GM23338 (cell line): ENCODE measurements around the gene RHOH. TPM values are rescaled to one million over a fixed set of nuclear protein-coding genes. Genes with fewer than 3 reads are reported as not detected.

Experiments
- ATAC-seq: fragments of 200-7000 bp; cut with Tn5 transposase; 3 replicates; pipeline ENCODE4 v1.9.1; 2020
- DNase-seq: peaks from one replicate; pipeline ENCODE4 v3.0.0-alpha.2; 2015; ENCODE audit warnings: low spot score
- H2AFZ ChIP-seq: fragments of 200-600 bp; sonication (generic); 2 replicates; pipeline ENCODE4 v1.8.0; 2016; ENCODE audit warnings: antibody characterized with exemption, mild to moderate bottlenecking, moderate library complexity
- H3F3A ChIP-seq: fragments of 200-600 bp; sonication (generic); replicated peaks from 2 replicates; pipeline ENCODE4 v1.8.0; 2017; ENCODE audit warnings: antibody characterized with exemption, mixed run types, low read depth
- H3K27ac ChIP-seq: fragments of 200-600 bp; sonication (generic); 2 replicates; pipeline ENCODE4 v1.6.1; 2016; ENCODE audit warnings: low read depth
- H3K27me3 ChIP-seq: fragments of 200-600 bp; sonication (generic); 2 replicates; pipeline ENCODE4 v1.8.0; 2016; ENCODE audit warnings: mild to moderate bottlenecking, mixed run types, moderate library complexity; ENCODE audit not compliant: insufficient read depth
- H3K36me3 ChIP-seq: fragments of 200-600 bp; sonication (generic); 2 replicates; pipeline ENCODE4 v1.8.0; 2016; ENCODE audit warnings: mild to moderate bottlenecking; ENCODE audit not compliant: insufficient read depth
- H3K4me1 ChIP-seq: fragments of 200-600 bp; sonication (generic); 2 replicates; pipeline ENCODE4 v1.8.0; 2016; ENCODE audit warnings: mild to moderate bottlenecking, moderate library complexity; ENCODE audit not compliant: insufficient read depth
- H3K4me2 ChIP-seq: fragments of 200-600 bp; sonication (generic); 2 replicates; pipeline ENCODE4 v1.7.1; 2017; ENCODE audit warnings: mixed run types
- H3K4me3 ChIP-seq: fragments of 200-600 bp; sonication (generic); 2 replicates; pipeline ENCODE4 v1.6.1; 2016; ENCODE audit warnings: mixed run types
- H3K79me2 ChIP-seq: fragments of 200-600 bp; sonication (generic); replicated peaks from 2 replicates; pipeline ENCODE4 v1.8.0; 2017; ENCODE audit warnings: mild to moderate bottlenecking; ENCODE audit not compliant: insufficient read depth
- H3K9me2 ChIP-seq: fragments of 200-600 bp; sonication (generic); 2 replicates; pipeline ENCODE4 v1.8.0; 2017; ENCODE audit not compliant: insufficient read depth
- H4K20me1 ChIP-seq: fragments of 200-600 bp; sonication (generic); replicated peaks from 2 replicates; pipeline ENCODE4 v1.8.0; 2017; ENCODE audit warnings: mild to moderate bottlenecking; ENCODE audit not compliant: insufficient read depth
- H3K27ac Mint-ChIP-seq: 2 replicates; pipeline ENCODE4 v1.8.0; 2020; ENCODE audit warnings: inconsistent platforms, mild to moderate bottlenecking, moderate library complexity, mixed read lengths
- H3K27me3 Mint-ChIP-seq: 3 replicates; pipeline ENCODE4 v1.8.0; 2022; ENCODE audit warnings: low read depth, mild to moderate bottlenecking, moderate library complexity, mixed read lengths, inconsistent platforms; ENCODE audit not compliant: insufficient read depth, poor library complexity
- H3K36me3 Mint-ChIP-seq: 3 replicates; pipeline ENCODE4 v1.8.0; 2021; ENCODE audit warnings: low read depth, mild to moderate bottlenecking, inconsistent platforms, moderate library complexity, mixed read lengths
- H3K4me1 Mint-ChIP-seq: 3 replicates; pipeline ENCODE4 v1.8.0; 2020; ENCODE audit warnings: mild to moderate bottlenecking, inconsistent platforms, mixed read lengths
- H3K4me3 Mint-ChIP-seq: 3 replicates; pipeline ENCODE4 v1.8.0; 2021; ENCODE audit warnings: moderate library complexity, mild to moderate bottlenecking, inconsistent platforms, mixed read lengths
- H3K9me3 Mint-ChIP-seq: 3 replicates; pipeline ENCODE4 v1.8.0; 2020; ENCODE audit warnings: moderate library complexity, mild to moderate bottlenecking, inconsistent platforms, mixed read lengths
- CREB1 ChIP-seq: fragments of 250-450 bp; sonication (Bioruptor Pico); IDR thresholded peaks from 2 replicates; pipeline ENCODE4 v1.5.0; 2020; ENCODE audit warnings: low read depth, mild to moderate bottlenecking, moderate library complexity
- EZH2 ChIP-seq: fragments of 200-600 bp; sonication (generic); IDR thresholded peaks from one replicate; pipeline ENCODE4 v1.8.0; 2017; ENCODE audit warnings: antibody characterized with exemption, mild to moderate bottlenecking, low read depth; ENCODE audit not compliant: unreplicated experiment
- EZH2phosphoT487 ChIP-seq: fragments of 200-600 bp; sonication (generic); IDR thresholded peaks from one replicate; pipeline ENCODE4 v1.8.1; 2018; ENCODE audit warnings: antibody characterized with exemption; ENCODE audit not compliant: unreplicated experiment
- JUNB ChIP-seq: IDR thresholded peaks from one replicate; pipeline ENCODE4 v1.6.1; 2016; ENCODE audit warnings: antibody characterized with exemption; ENCODE audit not compliant: unreplicated experiment
- NANOG ChIP-seq: IDR thresholded peaks from 2 replicates; pipeline ENCODE4 v1.6.1; 2016; ENCODE audit warnings: antibody characterized with exemption, borderline replicate concordance
- POLR2AphosphoS5 ChIP-seq: IDR thresholded peaks from 2 replicates; pipeline ENCODE4 v1.6.1; 2016; ENCODE audit warnings: antibody characterized with exemption, low read depth
- STAT1 ChIP-seq: IDR thresholded peaks from one replicate; pipeline ENCODE4 v1.6.1; 2016; ENCODE audit warnings: antibody characterized with exemption; ENCODE audit not compliant: unreplicated experiment
- ZNF114 ChIP-seq: fragments of 250-450 bp; sonication (Bioruptor Pico); IDR thresholded peaks from 2 replicates; pipeline ENCODE4 v1.5.0; 2020; ENCODE audit warnings: mild to moderate bottlenecking, moderate library complexity
- ZNF331 ChIP-seq: fragments of 250-450 bp; sonication (Bioruptor Pico); IDR thresholded peaks from 2 replicates; pipeline ENCODE4 v1.5.0; 2020; ENCODE audit warnings: low read depth, mild to moderate bottlenecking, moderate library complexity
- polyA plus RNA-seq: library from polyadenylated mRNA; unstranded; fragments of >200 nt; fragmentation: Nextera tagmentation; extraction: Ambion mirVana; gene quantifications from 2 replicates; pipeline ENCODE4 v1.2.1, GENCODE V29; 2016
- total RNA-seq: library from RNA; depleted of rRNA; stranded (reverse); fragments of >200 nt; shearing (Covaris generic); gene quantifications from 2 replicates; pipeline ENCODE4 v1.2.3, GENCODE V29; 2014
- TF ChIP-seq, protein P1 (sequence below), 2 experiments: fragments of 200-600 bp in 1 of 2; sonication (generic) in 1 of 2; conservative IDR thresholded peaks; 2 replicates each; pipeline versions ENCODE4 v1.5.1 to v1.6.1; 2016 to 2017; ENCODE audit warnings: antibody characterized with exemption in 2 of 2, low read depth in 2 of 2, mild to moderate bottlenecking in 2 of 2, moderate library complexity in 1 of 2
- TF ChIP-seq, protein P2 (sequence below): fragments of 250-450 bp; sonication (Bioruptor Pico); IDR thresholded peaks from 2 replicates; pipeline ENCODE4 v1.5.0; 2020; ENCODE audit warnings: mild to moderate bottlenecking, moderate library complexity
- TF ChIP-seq, protein P3 (sequence below): IDR thresholded peaks from 2 replicates; pipeline ENCODE4 v1.6.1; 2016; ENCODE audit warnings: antibody characterized with exemption
- TF ChIP-seq, protein P4 (sequence below): IDR thresholded peaks from one replicate; pipeline ENCODE4 v1.6.1; 2018; ENCODE audit warnings: antibody characterized with exemption; ENCODE audit not compliant: unreplicated experiment

RHOH gene
- total and polyA plus RNA-seq, 2 experiments from 2014 or later, result 2.2 to 3.7 TPM

DNA sequence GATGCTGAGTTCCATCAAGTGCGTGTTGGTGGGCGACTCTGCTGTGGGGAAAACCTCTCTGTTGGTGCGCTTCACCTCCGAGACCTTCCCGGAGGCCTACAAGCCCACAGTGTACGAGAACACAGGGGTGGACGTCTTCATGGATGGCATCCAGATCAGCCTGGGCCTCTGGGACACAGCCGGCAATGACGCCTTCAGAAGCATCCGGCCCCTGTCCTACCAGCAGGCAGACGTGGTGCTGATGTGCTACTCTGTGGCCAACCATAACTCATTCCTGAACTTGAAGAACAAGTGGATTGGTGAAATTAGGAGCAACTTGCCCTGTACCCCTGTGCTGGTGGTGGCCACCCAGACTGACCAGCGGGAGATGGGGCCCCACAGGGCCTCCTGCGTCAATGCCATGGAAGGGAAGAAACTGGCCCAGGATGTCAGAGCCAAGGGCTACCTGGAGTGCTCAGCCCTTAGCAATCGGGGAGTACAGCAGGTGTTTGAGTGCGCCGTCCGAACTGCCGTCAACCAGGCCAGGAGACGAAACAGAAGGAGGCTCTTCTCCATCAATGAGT is 46.6 kb downstream of the RHOH start:
- Histone ChIP-seq H3K9me2 (0 out of 2 replicates have a peak, but pooled peaks cover 2% of the 10 kb centered on the region), H3K79me2 (no peaks in the 10 kb centered on the region), H3K4me2 (no peak overlapping the region), H3K4me1 (peaks cover 9% of the 10 kb centered on the region), H3K27me3 (no peaks in the 10 kb centered on the region), H3K27ac (no peak overlapping the region), H3K36me3 (no peaks in the 10 kb centered on the region), H4K20me1 (no peaks in the 10 kb centered on the region), H3F3A (no peaks in the 10 kb centered on the region), H2AFZ (no peak overlapping the region), H3K4me3 (no peak overlapping the region)
- Mint-ChIP-seq H3K27me3 (peaks cover 7% of the 10 kb centered on the region), H3K36me3 (peaks cover 12% of the 10 kb centered on the region), H3K27ac (no peak overlapping the region), H3K4me1 (peaks cover 9% of the 10 kb centered on the region), H3K4me3 (no peak overlapping the region), H3K9me3 (no peaks in the 10 kb centered on the region)
- DNase-seq (no peak), ATAC-seq (no peak)
- TF ChIP-seq, protein P1, sequence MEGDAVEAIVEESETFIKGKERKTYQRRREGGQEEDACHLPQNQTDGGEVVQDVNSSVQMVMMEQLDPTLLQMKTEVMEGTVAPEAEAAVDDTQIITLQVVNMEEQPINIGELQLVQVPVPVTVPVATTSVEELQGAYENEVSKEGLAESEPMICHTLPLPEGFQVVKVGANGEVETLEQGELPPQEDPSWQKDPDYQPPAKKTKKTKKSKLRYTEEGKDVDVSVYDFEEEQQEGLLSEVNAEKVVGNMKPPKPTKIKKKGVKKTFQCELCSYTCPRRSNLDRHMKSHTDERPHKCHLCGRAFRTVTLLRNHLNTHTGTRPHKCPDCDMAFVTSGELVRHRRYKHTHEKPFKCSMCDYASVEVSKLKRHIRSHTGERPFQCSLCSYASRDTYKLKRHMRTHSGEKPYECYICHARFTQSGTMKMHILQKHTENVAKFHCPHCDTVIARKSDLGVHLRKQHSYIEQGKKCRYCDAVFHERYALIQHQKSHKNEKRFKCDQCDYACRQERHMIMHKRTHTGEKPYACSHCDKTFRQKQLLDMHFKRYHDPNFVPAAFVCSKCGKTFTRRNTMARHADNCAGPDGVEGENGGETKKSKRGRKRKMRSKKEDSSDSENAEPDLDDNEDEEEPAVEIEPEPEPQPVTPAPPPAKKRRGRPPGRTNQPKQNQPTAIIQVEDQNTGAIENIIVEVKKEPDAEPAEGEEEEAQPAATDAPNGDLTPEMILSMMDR (conservative IDR thresholded peaks at IDR 0.05; ENCODE audit: low read depth in 2 of 2), result no peak
- TF ChIP-seq ZNF331 (CRISPR knock-in tag) (no peak), EZH2 (no peak), POLR2AphosphoS5 (no peak), CREB1 (CRISPR knock-in tag) (no peak), STAT1 (no peak), ZNF114 (CRISPR knock-in tag) (no peak), NANOG (no peak), JUNB (no peak), EZH2phosphoT487 (no peak)
- TF ChIP-seq, protein P2, sequence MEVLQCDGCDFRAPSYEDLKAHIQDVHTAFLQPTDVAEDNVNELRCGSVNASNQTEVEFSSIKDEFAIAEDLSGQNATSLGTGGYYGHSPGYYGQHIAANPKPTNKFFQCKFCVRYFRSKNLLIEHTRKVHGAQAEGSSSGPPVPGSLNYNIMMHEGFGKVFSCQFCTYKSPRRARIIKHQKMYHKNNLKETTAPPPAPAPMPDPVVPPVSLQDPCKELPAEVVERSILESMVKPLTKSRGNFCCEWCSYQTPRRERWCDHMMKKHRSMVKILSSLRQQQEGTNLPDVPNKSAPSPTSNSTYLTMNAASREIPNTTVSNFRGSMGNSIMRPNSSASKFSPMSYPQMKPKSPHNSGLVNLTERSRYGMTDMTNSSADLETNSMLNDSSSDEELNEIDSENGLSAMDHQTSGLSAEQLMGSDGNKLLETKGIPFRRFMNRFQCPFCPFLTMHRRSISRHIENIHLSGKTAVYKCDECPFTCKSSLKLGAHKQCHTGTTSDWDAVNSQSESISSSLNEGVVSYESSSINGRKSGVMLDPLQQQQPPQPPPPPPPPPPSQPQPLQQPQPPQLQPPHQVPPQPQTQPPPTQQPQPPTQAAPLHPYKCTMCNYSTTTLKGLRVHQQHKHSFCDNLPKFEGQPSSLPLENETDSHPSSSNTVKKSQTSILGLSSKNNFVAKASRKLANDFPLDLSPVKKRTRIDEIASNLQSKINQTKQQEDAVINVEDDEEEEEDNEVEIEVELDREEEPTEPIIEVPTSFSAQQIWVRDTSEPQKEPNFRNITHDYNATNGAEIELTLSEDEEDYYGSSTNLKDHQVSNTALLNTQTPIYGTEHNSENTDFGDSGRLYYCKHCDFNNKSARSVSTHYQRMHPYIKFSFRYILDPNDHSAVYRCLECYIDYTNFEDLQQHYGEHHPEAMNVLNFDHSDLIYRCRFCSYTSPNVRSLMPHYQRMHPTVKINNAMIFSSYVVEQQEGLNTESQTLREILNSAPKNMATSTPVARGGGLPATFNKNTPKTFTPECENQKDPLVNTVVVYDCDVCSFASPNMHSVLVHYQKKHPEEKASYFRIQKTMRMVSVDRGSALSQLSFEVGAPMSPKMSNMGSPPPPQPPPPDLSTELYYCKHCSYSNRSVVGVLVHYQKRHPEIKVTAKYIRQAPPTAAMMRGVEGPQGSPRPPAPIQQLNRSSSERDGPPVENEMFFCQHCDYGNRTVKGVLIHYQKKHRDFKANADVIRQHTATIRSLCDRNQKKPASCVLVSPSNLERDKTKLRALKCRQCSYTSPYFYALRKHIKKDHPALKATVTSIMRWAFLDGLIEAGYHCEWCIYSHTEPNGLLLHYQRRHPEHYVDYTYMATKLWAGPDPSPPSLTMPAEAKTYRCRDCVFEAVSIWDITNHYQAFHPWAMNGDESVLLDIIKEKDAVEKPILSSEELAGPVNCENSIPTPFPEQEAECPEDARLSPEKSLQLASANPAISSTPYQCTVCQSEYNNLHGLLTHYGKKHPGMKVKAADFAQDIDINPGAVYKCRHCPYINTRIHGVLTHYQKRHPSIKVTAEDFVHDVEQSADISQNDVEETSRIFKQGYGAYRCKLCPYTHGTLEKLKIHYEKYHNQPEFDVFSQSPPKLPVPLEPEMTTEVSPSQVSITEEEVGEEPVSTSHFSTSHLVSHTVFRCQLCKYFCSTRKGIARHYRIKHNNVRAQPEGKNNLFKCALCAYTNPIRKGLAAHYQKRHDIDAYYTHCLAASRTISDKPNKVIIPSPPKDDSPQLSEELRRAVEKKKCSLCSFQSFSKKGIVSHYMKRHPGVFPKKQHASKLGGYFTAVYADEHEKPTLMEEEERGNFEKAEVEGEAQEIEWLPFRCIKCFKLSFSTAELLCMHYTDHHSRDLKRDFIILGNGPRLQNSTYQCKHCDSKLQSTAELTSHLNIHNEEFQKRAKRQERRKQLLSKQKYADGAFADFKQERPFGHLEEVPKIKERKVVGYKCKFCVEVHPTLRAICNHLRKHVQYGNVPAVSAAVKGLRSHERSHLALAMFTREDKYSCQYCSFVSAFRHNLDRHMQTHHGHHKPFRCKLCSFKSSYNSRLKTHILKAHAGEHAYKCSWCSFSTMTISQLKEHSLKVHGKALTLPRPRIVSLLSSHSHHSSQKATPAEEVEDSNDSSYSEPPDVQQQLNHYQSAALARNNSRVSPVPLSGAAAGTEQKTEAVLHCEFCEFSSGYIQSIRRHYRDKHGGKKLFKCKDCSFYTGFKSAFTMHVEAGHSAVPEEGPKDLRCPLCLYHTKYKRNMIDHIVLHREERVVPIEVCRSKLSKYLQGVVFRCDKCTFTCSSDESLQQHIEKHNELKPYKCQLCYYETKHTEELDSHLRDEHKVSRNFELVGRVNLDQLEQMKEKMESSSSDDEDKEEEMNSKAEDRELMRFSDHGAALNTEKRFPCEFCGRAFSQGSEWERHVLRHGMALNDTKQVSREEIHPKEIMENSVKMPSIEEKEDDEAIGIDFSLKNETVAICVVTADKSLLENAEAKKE (CRISPR knock-in tag), result no peak
- TF ChIP-seq, protein P3, sequence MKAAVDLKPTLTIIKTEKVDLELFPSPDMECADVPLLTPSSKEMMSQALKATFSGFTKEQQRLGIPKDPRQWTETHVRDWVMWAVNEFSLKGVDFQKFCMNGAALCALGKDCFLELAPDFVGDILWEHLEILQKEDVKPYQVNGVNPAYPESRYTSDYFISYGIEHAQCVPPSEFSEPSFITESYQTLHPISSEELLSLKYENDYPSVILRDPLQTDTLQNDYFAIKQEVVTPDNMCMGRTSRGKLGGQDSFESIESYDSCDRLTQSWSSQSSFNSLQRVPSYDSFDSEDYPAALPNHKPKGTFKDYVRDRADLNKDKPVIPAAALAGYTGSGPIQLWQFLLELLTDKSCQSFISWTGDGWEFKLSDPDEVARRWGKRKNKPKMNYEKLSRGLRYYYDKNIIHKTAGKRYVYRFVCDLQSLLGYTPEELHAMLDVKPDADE, result no peak
- TF ChIP-seq, protein P4, sequence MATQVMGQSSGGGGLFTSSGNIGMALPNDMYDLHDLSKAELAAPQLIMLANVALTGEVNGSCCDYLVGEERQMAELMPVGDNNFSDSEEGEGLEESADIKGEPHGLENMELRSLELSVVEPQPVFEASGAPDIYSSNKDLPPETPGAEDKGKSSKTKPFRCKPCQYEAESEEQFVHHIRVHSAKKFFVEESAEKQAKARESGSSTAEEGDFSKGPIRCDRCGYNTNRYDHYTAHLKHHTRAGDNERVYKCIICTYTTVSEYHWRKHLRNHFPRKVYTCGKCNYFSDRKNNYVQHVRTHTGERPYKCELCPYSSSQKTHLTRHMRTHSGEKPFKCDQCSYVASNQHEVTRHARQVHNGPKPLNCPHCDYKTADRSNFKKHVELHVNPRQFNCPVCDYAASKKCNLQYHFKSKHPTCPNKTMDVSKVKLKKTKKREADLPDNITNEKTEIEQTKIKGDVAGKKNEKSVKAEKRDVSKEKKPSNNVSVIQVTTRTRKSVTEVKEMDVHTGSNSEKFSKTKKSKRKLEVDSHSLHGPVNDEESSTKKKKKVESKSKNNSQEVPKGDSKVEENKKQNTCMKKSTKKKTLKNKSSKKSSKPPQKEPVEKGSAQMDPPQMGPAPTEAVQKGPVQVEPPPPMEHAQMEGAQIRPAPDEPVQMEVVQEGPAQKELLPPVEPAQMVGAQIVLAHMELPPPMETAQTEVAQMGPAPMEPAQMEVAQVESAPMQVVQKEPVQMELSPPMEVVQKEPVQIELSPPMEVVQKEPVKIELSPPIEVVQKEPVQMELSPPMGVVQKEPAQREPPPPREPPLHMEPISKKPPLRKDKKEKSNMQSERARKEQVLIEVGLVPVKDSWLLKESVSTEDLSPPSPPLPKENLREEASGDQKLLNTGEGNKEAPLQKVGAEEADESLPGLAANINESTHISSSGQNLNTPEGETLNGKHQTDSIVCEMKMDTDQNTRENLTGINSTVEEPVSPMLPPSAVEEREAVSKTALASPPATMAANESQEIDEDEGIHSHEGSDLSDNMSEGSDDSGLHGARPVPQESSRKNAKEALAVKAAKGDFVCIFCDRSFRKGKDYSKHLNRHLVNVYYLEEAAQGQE, result no peak
